Hippocampal formation (tissue), 2 donors: ENCODE data around the gene FRMPD3.

Experiments
- DNase-seq, 2 donors: peaks; one replicate each; lab custom pipeline; 2025; lab: John Stamatoyannopoulos, UW

Gene FRMPD3

GRCh38 chrX:107480272-107480671 is 30.8 kb downstream of the FRMPD3 start:
- DNase-seq, result no peak

GRCh38 chrX:107482046-107482445 is 32.6 kb downstream of the FRMPD3 start:
- DNase-seq, result no peak

- no peak for DNase-seq
These were observed 34.7 kb downstream of the FRMPD3 start for GRCh38 chrX:107484002-107484726.

GRCh38 chrX:107485013-107485412 is 35.6 kb downstream of the FRMPD3 start:
- no peak for DNase-seq

GRCh38 chrX:107493141-107493540 is 43.7 kb downstream of the FRMPD3 start:
- DNase-seq, result no peak

GRCh38 chrX:107496786-107497185 is 47.3 kb downstream of the FRMPD3 start:
- no peak for DNase-seq
